ENCODE data around the gene TSR3.

DNA sequence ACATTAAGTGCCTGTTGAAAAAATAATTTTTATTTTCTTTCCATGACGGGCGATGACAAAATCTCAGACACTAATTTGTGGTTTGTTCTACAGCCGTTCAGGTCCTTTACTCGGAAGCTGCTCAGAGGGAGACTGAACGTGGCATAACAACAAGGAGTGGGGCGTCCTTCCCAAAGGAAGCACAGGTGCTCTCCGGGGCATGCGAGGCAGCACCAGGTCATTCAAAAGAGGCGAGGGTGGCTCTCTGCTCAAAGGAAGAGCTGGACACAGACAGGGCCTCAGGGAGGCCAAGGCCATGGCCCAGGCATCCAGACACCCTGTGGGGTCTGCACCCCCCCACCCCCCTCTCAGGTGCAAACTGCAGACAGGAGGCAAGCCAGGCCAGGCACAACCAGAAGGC is 46.7 kb upstream of the TSR3 start:
- TF ChIP-seq POLR2A (IDR thresholded peaks at IDR 0.05; ENCODE audit: extremely low read depth, insufficient read length) (no peak), MYC (IDR thresholded peaks at IDR 0.05; ENCODE audit: low read depth, low read length) (no peak)
- TF ChIP-seq, protein P1, sequence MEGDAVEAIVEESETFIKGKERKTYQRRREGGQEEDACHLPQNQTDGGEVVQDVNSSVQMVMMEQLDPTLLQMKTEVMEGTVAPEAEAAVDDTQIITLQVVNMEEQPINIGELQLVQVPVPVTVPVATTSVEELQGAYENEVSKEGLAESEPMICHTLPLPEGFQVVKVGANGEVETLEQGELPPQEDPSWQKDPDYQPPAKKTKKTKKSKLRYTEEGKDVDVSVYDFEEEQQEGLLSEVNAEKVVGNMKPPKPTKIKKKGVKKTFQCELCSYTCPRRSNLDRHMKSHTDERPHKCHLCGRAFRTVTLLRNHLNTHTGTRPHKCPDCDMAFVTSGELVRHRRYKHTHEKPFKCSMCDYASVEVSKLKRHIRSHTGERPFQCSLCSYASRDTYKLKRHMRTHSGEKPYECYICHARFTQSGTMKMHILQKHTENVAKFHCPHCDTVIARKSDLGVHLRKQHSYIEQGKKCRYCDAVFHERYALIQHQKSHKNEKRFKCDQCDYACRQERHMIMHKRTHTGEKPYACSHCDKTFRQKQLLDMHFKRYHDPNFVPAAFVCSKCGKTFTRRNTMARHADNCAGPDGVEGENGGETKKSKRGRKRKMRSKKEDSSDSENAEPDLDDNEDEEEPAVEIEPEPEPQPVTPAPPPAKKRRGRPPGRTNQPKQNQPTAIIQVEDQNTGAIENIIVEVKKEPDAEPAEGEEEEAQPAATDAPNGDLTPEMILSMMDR (IDR thresholded peaks at IDR 0.05; ENCODE audit: low read depth, low read length): no peak
- TF ChIP-seq, protein P2, sequence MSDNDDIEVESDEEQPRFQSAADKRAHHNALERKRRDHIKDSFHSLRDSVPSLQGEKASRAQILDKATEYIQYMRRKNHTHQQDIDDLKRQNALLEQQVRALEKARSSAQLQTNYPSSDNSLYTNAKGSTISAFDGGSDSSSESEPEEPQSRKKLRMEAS (IDR thresholded peaks at IDR 0.05; ENCODE audit: low read depth, low read length): no peak

All from NB4 (cell line).